Measurements from ENCODE around the gene DENND5A. TPM values are rescaled to one million over a fixed set of nuclear protein-coding genes. Genes with fewer than 3 reads are reported as not detected.
A peak's percentile ranks its signal among the peaks of the same experiment; 100 is the strongest.

The DENND5A gene
- total RNA-seq, 4 donors from 2014 or later: 60.0 to 199 (median 99.4) TPM

DNA sequence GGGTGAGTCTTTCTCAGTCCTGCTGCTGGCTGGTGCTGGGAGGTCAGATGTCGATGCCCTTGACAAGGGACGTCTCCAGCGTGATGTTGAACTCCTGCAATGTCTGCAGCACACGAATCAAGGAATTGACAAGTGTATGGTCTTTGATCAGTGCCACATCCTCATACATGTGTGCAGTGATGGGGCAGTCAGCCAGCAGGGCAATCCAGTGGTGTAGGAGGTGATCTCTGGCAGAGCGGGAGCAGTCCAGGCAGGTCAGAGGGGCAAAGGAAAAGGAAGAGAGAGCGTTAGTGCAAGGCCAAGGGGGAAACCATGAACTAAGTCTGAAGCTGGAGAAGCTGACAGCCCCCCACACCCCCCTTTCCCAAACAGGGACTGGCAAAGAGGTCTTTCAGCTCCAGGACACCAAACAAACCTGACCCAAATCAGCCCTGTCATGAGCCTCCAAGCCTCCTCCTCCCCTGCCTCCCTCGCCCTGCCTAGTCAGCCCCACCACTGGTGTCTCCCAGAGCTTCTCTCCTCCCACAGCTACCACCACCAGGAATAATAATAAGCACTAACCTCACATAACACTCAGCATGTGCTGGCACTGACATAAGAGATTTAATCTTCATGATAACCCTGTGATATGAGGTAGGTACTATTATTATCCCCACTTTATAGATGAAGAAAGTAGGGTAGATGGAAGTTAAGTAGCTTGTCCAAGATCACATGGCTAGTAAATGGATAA, 125.4 kb downstream of the DENND5A start:
- no peaks in the 10 kb centered on the region for H3K9me3 ChIP-seq
- peak overlapping the region; percentile 28 to 62 for H3K27ac ChIP-seq
- H3K4me3 ChIP-seq: no peak overlapping the region
- intact Hi-C loops (cut with DNase I; ENCODE audit: low total_unique reads): loop anchor here (10.0 kb wide), 1 partner anchor 125 kb away; no protein-coding TSS in a partner anchor
- no peak for DNase-seq
- H3K27me3 ChIP-seq: no peaks in the 10 kb centered on the region
- TF ChIP-seq POLR2A (IDR thresholded peaks at IDR 0.05): no peak
- TF ChIP-seq, protein P1, sequence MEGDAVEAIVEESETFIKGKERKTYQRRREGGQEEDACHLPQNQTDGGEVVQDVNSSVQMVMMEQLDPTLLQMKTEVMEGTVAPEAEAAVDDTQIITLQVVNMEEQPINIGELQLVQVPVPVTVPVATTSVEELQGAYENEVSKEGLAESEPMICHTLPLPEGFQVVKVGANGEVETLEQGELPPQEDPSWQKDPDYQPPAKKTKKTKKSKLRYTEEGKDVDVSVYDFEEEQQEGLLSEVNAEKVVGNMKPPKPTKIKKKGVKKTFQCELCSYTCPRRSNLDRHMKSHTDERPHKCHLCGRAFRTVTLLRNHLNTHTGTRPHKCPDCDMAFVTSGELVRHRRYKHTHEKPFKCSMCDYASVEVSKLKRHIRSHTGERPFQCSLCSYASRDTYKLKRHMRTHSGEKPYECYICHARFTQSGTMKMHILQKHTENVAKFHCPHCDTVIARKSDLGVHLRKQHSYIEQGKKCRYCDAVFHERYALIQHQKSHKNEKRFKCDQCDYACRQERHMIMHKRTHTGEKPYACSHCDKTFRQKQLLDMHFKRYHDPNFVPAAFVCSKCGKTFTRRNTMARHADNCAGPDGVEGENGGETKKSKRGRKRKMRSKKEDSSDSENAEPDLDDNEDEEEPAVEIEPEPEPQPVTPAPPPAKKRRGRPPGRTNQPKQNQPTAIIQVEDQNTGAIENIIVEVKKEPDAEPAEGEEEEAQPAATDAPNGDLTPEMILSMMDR (IDR thresholded peaks at IDR 0.05): no peak
- H3K4me1 ChIP-seq: no peaks in the 10 kb centered on the region
- no peaks in the 10 kb centered on the region for H3K36me3 ChIP-seq

DNA sequence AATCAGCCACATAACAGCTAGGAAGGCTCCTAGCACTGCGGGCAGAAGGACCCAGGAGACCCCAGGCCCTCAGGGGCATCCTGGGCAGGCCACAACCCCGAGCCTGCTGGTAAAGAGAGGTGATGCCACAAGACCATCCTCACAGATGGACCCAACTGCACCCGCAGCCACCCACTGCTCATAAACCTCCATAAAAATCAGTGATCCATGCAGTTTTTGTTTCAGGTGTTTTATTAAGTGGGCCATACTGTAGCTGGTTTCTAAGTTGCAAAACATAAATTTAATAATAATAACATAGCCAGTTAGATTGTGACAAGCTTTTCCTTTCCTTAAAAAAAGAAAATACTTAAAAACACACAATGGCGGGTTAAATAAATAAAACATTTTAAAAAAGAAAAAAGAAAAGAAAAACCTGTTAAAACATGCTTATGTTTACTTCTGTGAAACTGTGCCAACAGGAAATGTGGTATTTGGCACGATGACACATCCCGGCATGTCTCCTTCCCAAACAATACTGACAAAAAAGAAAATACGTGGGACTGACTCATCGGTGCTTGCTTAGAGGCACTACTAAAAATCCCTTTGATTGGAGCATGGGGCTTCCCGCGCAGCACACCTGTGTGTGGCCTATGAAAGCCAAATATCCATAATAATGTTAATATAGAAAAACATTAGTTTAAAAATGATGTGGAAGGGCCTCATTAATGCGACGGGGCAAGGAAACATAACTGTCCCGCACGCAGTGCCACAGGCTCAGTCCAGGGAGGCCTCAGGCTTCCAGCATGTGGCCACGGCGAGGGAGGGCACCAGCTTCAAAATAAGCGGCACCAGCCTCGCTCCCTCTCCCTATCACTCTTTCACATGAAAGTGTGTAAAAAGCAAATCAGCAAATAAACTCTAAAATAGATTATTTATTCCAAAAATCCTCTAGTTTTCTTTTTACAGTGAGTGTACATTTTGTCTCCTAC, 126.3 kb downstream of the DENND5A start:
- no peak overlapping the region for H3K4me3 ChIP-seq
- no peaks in the 10 kb centered on the region for H3K27me3 ChIP-seq
- peak overlapping the region; percentile 28 to 62 for H3K27ac ChIP-seq
- no peak for TF ChIP-seq POLR2A (IDR thresholded peaks at IDR 0.05)
- H3K9me3 ChIP-seq: no peaks in the 10 kb centered on the region
- intact Hi-C loops (cut with DNase I; ENCODE audit: low total_unique reads): loop anchor here (10.0 kb wide), 1 partner anchor 124 kb away; no protein-coding TSS in a partner anchor
- DNase-seq: peak in 1 of 2 donors; percentile 39
- no peaks in the 10 kb centered on the region for H3K4me1 ChIP-seq
- no peaks in the 10 kb centered on the region for H3K36me3 ChIP-seq

DNA sequence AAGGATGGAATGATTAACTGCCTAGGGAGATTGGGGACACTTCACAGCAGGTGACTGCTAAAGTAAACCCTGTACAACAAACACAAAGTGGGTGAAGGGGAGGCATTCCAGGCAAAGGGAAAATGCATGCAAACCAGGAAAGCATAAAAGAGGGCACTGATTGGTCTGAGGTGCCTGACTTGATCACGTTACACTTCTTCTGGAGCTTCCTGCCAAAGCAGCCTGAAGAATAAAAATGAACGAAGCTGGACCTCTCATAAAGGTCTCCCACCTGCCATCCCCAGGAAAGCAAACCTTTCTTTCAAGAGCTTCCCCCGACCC, 127.1 kb downstream of the DENND5A start:
- Histone ChIP-seq H3K4me3 (no peak overlapping the region), H3K4me1 (no peaks in the 10 kb centered on the region), H3K36me3 (no peaks in the 10 kb centered on the region), H3K9me3 (no peaks in the 10 kb centered on the region), H3K27ac (peak overlapping the region in 1 of 2 donors; percentile 62), H3K27me3 (no peaks in the 10 kb centered on the region)
- intact Hi-C loops (cut with DNase I; ENCODE audit: low total_unique reads): loop anchor here (10.0 kb wide), 1 partner anchor 123 kb away; no protein-coding TSS in a partner anchor
- DNase-seq: no peak
- TF ChIP-seq POLR2A (IDR thresholded peaks at IDR 0.05): no peak
- TF ChIP-seq, protein P1 (IDR thresholded peaks at IDR 0.05): no peak

DNA sequence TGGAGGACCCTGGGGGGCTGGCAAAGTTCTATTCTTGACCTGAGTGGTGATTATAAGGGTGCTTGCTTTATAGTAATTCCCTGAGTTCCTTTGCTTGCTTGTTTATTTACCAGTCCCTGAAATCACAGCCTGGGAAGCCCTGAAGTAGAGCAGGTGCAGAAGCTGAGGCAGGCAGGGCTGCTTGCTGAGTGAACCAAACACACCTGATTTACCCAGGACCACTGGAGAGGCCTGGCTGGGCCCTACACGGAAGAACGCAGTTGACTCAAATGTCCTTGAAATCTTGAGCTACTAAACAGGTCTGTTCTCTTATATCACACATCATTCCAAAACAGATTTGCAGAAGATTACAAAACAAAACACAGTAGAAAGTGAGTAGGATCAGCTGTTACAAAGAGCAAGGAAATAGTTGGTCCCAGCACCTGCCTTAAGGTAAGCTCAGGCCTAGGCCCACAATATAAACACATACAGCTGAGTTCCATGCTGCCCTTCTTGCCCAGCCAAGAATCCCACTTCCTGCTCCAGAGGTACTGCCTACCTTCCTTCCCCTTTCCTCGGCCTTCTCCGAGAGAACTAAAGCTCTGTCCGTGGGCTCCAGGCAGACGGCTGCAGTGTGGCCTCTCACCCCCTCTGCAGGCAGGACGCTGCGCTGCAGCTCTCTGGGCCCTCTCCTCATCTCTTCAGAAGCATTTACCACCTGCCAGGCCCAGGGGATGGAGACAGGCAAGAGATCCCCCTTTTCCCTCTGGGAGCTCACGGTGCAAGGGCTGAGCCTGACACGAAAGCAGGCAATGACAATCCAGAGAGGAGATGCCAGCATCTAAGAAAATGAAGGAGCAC, 127.6 kb downstream of the DENND5A start:
- intact Hi-C loops (cut with DNase I; ENCODE audit: low total_unique reads): loop anchor here (10.0 kb wide), 1 partner anchor 123 kb away; no protein-coding TSS in a partner anchor
- TF ChIP-seq, protein P1 (IDR thresholded peaks at IDR 0.05): peak; percentile 88 to 95 (median 92)
- TF ChIP-seq POLR2A (IDR thresholded peaks at IDR 0.05): peak in 1 of 2 donors; percentile 12
- H3K27ac ChIP-seq: peak overlapping the region; percentile 20 to 29
- H3K27me3 ChIP-seq: no peaks in the 10 kb centered on the region
- no peak overlapping the region for H3K4me3 ChIP-seq
- no peaks in the 10 kb centered on the region for H3K9me3 ChIP-seq
- H3K4me1 ChIP-seq: no peaks in the 10 kb centered on the region
- H3K36me3 ChIP-seq: no peaks in the 10 kb centered on the region
- DNase-seq: peak; percentile 67 to 78

DNA sequence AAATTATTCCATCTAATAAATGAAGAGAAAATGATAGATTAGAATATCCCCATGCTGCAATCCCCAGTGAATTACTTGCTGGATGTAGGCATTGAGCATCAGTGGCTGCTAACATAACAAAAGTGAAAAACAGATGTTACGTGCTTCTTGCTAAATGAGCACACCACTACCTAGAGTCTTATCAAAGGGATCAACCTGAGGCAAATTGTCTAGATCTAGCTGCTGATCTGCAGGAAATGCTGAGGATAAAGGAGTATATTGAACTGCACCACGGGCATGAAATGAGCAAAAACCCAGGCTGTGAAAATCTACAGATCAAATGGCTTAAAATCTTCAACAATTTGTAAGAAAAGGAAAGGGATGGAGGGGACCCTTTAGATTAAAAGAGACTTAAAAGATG, 128.4 kb downstream of the DENND5A start:
- TF ChIP-seq POLR2A (IDR thresholded peaks at IDR 0.05): no peak
- DNase-seq: no peak
- intact Hi-C loops (cut with DNase I; ENCODE audit: low total_unique reads): loop anchor here (10.0 kb wide), 1 partner anchor 122 kb away; no protein-coding TSS in a partner anchor
- no peak overlapping the region for H3K27ac ChIP-seq
- no peaks in the 10 kb centered on the region for H3K36me3 ChIP-seq
- H3K4me1 ChIP-seq: no peaks in the 10 kb centered on the region
- H3K9me3 ChIP-seq: no peaks in the 10 kb centered on the region
- H3K27me3 ChIP-seq: no peaks in the 10 kb centered on the region
- no peak overlapping the region for H3K4me3 ChIP-seq
